ENCODE results near the gene SLC12A7. TPM values are rescaled to one million over a fixed set of nuclear protein-coding genes. Genes with fewer than 3 reads are reported as not detected.

Gene SLC12A7
- total and polyA plus RNA-seq, 7 donors, result 7.2 to 54.3 (median 16.8) TPM

DNA sequence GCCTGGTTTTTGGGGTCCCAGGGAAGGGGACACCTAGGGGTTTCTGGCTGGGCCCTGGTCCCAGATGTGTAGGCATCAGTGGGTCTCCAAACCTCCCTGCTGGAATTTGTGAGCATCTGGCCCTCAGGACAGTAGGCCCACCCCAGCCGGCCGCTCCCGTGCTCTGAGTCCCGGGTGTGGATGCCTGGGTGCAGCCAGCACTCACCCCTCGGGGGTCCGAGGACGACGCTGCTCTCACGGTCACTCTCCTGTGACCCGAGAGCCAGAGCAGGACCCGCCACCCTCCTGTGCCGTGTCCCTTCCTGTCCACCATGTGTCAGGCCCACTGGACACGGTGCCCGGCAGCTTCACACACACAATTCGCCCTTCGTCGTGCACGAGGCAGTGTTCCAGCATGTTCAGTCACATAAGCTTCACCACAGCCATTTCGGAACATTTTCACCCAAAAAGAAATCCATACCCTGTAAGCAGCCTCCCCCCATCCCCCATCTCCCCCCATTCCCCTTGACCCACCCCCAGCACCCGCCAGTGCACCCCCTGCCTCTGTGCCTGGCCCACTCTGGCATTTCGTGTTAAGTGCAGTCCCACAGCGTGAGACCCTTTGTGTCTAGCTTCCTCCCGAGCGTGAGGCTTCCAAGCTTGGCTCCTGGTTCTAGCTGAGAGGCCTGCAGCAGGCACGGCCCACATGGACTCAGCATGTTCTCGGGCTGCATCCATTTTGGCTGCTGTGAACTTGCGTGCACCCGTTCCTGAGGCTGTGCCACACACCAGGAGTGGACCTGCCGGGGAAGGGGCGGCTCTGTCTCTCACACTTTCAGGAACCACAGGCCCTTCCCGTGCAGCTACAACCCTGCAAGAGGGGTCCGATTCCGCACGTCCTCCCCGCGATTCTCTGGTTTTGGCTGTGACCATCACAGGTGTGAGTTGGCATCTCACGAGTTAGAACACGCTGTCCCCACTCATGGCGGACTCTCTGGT is 62.7 kb downstream of the SLC12A7 start:
- DNase-seq, result peak; percentile 57
- Histone ChIP-seq H3K36me3 (peaks cover 0 to 39% (median 11%) of the 10 kb centered on the region in 4 donors), H3K9me3 (no peaks in the 10 kb centered on the region), H3K27ac (no peak overlapping the region), H3K27me3 (no peaks in the 10 kb centered on the region), H3K4me3 (no peak overlapping the region), H3K4me1 (no peaks in the 10 kb centered on the region)
- intact Hi-C loops (cut with DNase I), result no loop called here
- 80 to 89% methylated on average over 39 of the region's 39 CpGs for WGBS, 2 donors
- TF ChIP-seq CTCF (IDR thresholded peaks at IDR 0.05) (no peak), EP300 (IDR thresholded peaks at IDR 0.05) (no peak), POLR2AphosphoS5 (IDR thresholded peaks at IDR 0.05) (no peak), POLR2A (IDR thresholded peaks at IDR 0.05) (no peak)

GRCh38 chr5:1048162-1048721 is 63.6 kb downstream of the SLC12A7 start:
- H3K27ac ChIP-seq, result no peak overlapping the region

DNA sequence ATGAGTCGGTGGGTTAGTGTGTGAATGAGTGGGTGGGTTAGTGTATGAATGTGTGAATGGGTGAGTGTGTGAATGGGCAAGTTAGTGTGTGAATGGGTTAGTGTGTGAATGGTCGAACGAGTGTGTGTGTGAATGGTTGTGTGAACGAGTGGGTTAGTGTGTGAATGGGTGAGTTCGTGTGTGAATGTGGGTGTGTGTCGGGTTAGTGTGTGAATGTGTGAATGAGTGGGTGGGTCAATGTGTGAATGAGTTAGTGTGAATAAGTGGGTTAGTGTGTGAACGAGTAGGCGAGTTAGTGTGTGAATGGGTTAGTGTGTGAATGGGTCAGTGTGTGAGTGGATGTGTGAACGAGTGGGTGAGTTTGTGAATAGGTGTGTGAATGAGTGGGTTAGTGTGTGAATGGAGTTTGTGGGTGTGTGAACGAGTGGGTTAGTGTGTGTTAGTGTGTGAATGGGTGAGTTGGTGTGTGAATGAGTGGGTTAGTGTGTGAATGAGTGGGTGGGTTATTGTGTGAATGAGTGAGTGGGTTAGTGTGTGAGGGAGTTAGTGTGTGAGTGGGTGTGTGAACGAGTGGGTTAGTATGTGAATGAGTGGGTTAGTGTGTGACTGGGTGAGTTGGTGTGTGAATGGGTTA is 64.4 kb downstream of the SLC12A7 start:
- 90 to 92% methylated on average over 11 of the region's 11 CpGs for WGBS, 2 donors
- Histone ChIP-seq H3K27ac (no peak overlapping the region), H3K4me1 (no peaks in the 10 kb centered on the region), H3K4me3 (no peak overlapping the region), H3K9me3 (no peaks in the 10 kb centered on the region), H3K27me3 (no peaks in the 10 kb centered on the region), H3K36me3 (peaks cover 0 to 22% (median 6%) of the 10 kb centered on the region in 4 donors)
- no peak for TF ChIP-seq CTCF (IDR thresholded peaks at IDR 0.05)
- no peak for TF ChIP-seq EP300 (IDR thresholded peaks at IDR 0.05)
- no peak for TF ChIP-seq POLR2AphosphoS5 (IDR thresholded peaks at IDR 0.05)
- no peak for TF ChIP-seq POLR2A (IDR thresholded peaks at IDR 0.05)
- intact Hi-C loops (cut with DNase I), result no loop called here
- peak; percentile 11 for DNase-seq

More at GRCh38 chr5:1048162-1048721, 63.6 kb downstream of the SLC12A7 start:
- Histone ChIP-seq H3K9me3 (no peaks in the 10 kb centered on the region), H3K4me1 (no peaks in the 10 kb centered on the region), H3K27me3 (no peaks in the 10 kb centered on the region), H3K4me3 (no peak overlapping the region), H3K36me3 (peaks cover 0 to 29% (median 10%) of the 10 kb centered on the region in 4 donors)
- 87 to 91% methylated on average over 11 of the region's 11 CpGs for WGBS, 2 donors
- DNase-seq, result peak; percentile 18
- TF ChIP-seq EP300 (IDR thresholded peaks at IDR 0.05) (no peak), POLR2AphosphoS5 (IDR thresholded peaks at IDR 0.05) (no peak), POLR2A (IDR thresholded peaks at IDR 0.05) (no peak), CTCF (IDR thresholded peaks at IDR 0.05) (no peak)
- intact Hi-C loops (cut with DNase I), result no loop called here

GRCh38 chr5:1045960-1046560 is 65.8 kb downstream of the SLC12A7 start:
- Histone ChIP-seq H3K27me3 (no peaks in the 10 kb centered on the region), H3K36me3 (peaks cover 0 to 8% (median 0%) of the 10 kb centered on the region in 4 donors), H3K4me1 (no peaks in the 10 kb centered on the region), H3K9me3 (no peaks in the 10 kb centered on the region), H3K4me3 (no peak overlapping the region), H3K27ac (no peak overlapping the region)
- DNase-seq, result peak; percentile 6
- 90 to 91% methylated on average over 9 of the region's 9 CpGs for WGBS, 2 donors
- intact Hi-C loops (cut with DNase I), result no loop called here
- TF ChIP-seq POLR2AphosphoS5 (IDR thresholded peaks at IDR 0.05) (no peak), EP300 (IDR thresholded peaks at IDR 0.05) (no peak), CTCF (IDR thresholded peaks at IDR 0.05) (no peak), POLR2A (IDR thresholded peaks at IDR 0.05) (no peak)

Measured in sigmoid colon (tissue), 7 donors.